Lower leg skin (tissue), 4 donors: Measurements from ENCODE around the gene C4BPB. TPM values are rescaled to one million over a fixed set of nuclear protein-coding genes. Genes with fewer than 3 reads are reported as not detected.
"Not testable (repeated sequence)": the region's sequence is repeated elsewhere in the genome, so short reads cannot be mapped to it uniquely, and the experiment has no call there.

Experiments
- DNase-seq, 2 donors: peaks; one replicate each; pipeline ENCODE4 v3.0.0-alpha.2; 2019; ENCODE audit warnings: low spot score in 2 of 2
- H3K4me3 ChIP-seq: fragments of 200-600 bp; sonication (generic); 2 replicates; pipeline ENCODE4 v1.5.1; 2017; ENCODE audit warnings: mild to moderate bottlenecking, low read depth; ENCODE audit not compliant: poor library complexity, severe bottlenecking
- CTCF ChIP-seq, 3 donors: fragments of 450-650 bp; IDR thresholded peaks; one replicate each; pipeline ENCODE4 v1.5.1; 2016; ENCODE audit warnings: antibody characterized with exemption in 3 of 3, mild to moderate bottlenecking in 3 of 3, moderate library complexity in 2 of 3
- POLR2A ChIP-seq, 2 donors: fragments of 450-650 bp; IDR thresholded peaks; one replicate each; pipeline ENCODE4 v1.6.1; 2016 to 2017; ENCODE audit warnings: antibody characterized with exemption in 2 of 2, mild to moderate bottlenecking in 1 of 2, moderate library complexity in 1 of 2
- WGBS, 2 donors: methylation state at CpG; one replicate each; pipeline ENCODE4 v1.1.5; 2018; 5-methylcytosine and 5-hydroxymethylcytosine counted together
- intact Hi-C: fragments of 100-400 bp; cut with DNase I; formaldehyde crosslinking; loops from one replicate; pipeline ENCODE4 v1.15.0; 2023; ENCODE audit warnings: low total_unique reads
- total RNA-seq, 4 donors: library from RNA; depleted of rRNA; stranded (reverse); fragments of >200 nt; gene quantifications; one replicate each; pipeline ENCODE4 v1.1.0, GENCODE V29; 2016

C4BPB gene
- not detected for total RNA-seq

- WGBS, 2 donors, result 83 to 84% methylated on average over 9 of the region's 9 CpGs
- intact Hi-C loops, result loop anchor here (10.0 kb wide), 1 partner anchor 316 kb away; no protein-coding TSS in a partner anchor
- no peak for TF ChIP-seq CTCF (IDR thresholded peaks at IDR 0.05)
- TF ChIP-seq POLR2A (IDR thresholded peaks at IDR 0.05), result no peak
- DNase-seq, result no peak
- H3K4me3 ChIP-seq, result no peak within 1 kb of the TSS
Observed at GRCh38 chr1:207088701-207089626, at the start of gene C4BPB. C4BPB (plus strand) TSS chr1:207088860; CDS start chr1:207089532, 672 bp downstream.

- no peak for DNase-seq
- H3K4me3 ChIP-seq, result no peak overlapping the region
- TF ChIP-seq POLR2A (IDR thresholded peaks at IDR 0.05) (no peak), CTCF (IDR thresholded peaks at IDR 0.05) (no peak)
- intact Hi-C loops, result no loop called here
- 91 to 92% methylated on average over 4 of the region's 4 CpGs for WGBS, 2 donors
Observed at GRCh38 chr1:207039380-207040180, 49.1 kb upstream of the C4BPB start.

- intact Hi-C loops, result no loop called here
- no peak for TF ChIP-seq CTCF (IDR thresholded peaks at IDR 0.05)
- no peak for TF ChIP-seq POLR2A (IDR thresholded peaks at IDR 0.05)
- H3K4me3 ChIP-seq, result no peak overlapping the region
- no peak for DNase-seq
- 68 to 69% methylated on average over 3 of the region's 3 CpGs for WGBS, 2 donors
Observed at GRCh38 chr1:207040181-207040533, 48.5 kb upstream of the C4BPB start.

- DNase-seq, H3K4me3 ChIP-seq, intact Hi-C loops: not testable (repeated sequence)
- 94% methylated on average over 2 of the region's 2 CpGs for WGBS, 2 donors
Observed at GRCh38 chr1:207041397-207041796, 47.3 kb upstream of the C4BPB start.

GRCh38 chr1:207045453-207045852 lies 43.2 kb upstream of the C4BPB start:
- 55 to 58% methylated on average over 2 of the region's 2 CpGs for WGBS, 2 donors
- intact Hi-C loops, result no loop called here
- DNase-seq, result no peak
- no peak overlapping the region for H3K4me3 ChIP-seq
- TF ChIP-seq CTCF (IDR thresholded peaks at IDR 0.05) (no peak), POLR2A (IDR thresholded peaks at IDR 0.05) (no peak)

GRCh38 chr1:207047505-207047904 lies 41.2 kb upstream of the C4BPB start:
- TF ChIP-seq POLR2A (IDR thresholded peaks at IDR 0.05) (no peak), CTCF (IDR thresholded peaks at IDR 0.05) (no peak)
- 95 to 96% methylated on average over 1 of the region's 1 CpG for WGBS, 2 donors
- DNase-seq, result no peak
- intact Hi-C loops, result no loop called here
- no peak overlapping the region for H3K4me3 ChIP-seq
